Adrenal gland (tissue), 12 donors: ENCODE measurements around the gene FBXO3. TPM values are rescaled to one million over a fixed set of nuclear protein-coding genes. Genes with fewer than 3 reads are reported as not detected.

Source experiments
- DNase-seq, 7 donors: peaks; one replicate each; pipeline ENCODE4 v3.0.0-alpha.2; 2019 to 2020
- H3K27ac ChIP-seq, 5 donors: fragments of 200-600 bp; sonication (generic) in 4 of 5; 1 replicate in 3 of 5; 2 replicates in 2 of 5; pipeline versions ENCODE4 v1.5.1 to v1.8.0; 2016 to 2020; ENCODE audit warnings: mild to moderate bottlenecking in 1 of 5
- H3K27me3 ChIP-seq: fragments of 200-600 bp; 2 replicates; pipeline ENCODE4 v1.8.0; 2021
- H3K36me3 ChIP-seq, 2 donors: fragments of 200-600 bp; replicated peaks in 1 of 2; 1 replicate in 1 of 2; 2 replicates in 1 of 2; pipeline versions ENCODE4 v1.5.1 to v1.8.0; 2018 to 2022
- H3K4me1 ChIP-seq, 2 donors: fragments of 200-600 bp; replicated peaks in 1 of 2; 1 replicate in 1 of 2; 2 replicates in 1 of 2; pipeline versions ENCODE4 v1.5.1 to v1.8.0; 2018 to 2021
- H3K4me3 ChIP-seq, 4 donors: fragments of 200-600 bp; sonication (generic) in 3 of 4; one replicate each; pipeline ENCODE4 v1.5.1; 2016 to 2018
- H3K9me3 ChIP-seq, 3 donors: fragments of 200-600 bp; sonication (generic) in 1 of 3; replicated peaks in 1 of 3; 1 replicate in 2 of 3; 2 replicates in 1 of 3; pipeline versions ENCODE4 v1.5.1 to v1.8.0; 2016 to 2021
- POLR2A ChIP-seq, 2 donors: fragments of 450-650 bp; IDR thresholded peaks; one replicate each; pipeline ENCODE4 v1.6.1; 2017; ENCODE audit warnings: antibody characterized with exemption in 2 of 2, mild to moderate bottlenecking in 2 of 2, moderate library complexity in 1 of 2
- WGBS, 4 donors: extraction: QIAGEN DNeasy Blood & Tissue Kit in 2 of 4; methylation state at CpG; one replicate each; pipeline versions ENCODE4 v1.1.5 to v1.1.7; 2013 to 2017; 5-methylcytosine and 5-hydroxymethylcytosine counted together
- intact Hi-C, 2 donors: fragments of 100-400 bp; cut with DNase I; formaldehyde crosslinking; loops; one replicate each; pipeline versions ENCODE4 v1.14.1 to v1.15.0; 2022 to 2023
- polyA plus RNA-seq, 3 donors: library from polyadenylated mRNA; stranded (reverse); fragments of 200-250 nt in 2 of 3; fragments of 350-450 nt in 1 of 3; fragmentation: Illumina TruSeq in 1 of 3; extraction: RNeasy Lipid Tissue Mini Kit (QIAGEN cat#74804) in 1 of 3; gene quantifications; one replicate each; pipeline ENCODE4 v1.2.3, GENCODE V29; 2013 to 2014
- total RNA-seq, 9 donors: library from RNA; depleted of rRNA in 4 of 9; stranded (reverse); fragments of >200 nt in 4 of 9; fragments of 120-200 nt in 1 of 9; fragmentation: NEBNext Ultra II Directional in 1 of 9; extraction: Animal tissue kit (Norgen Biotek cat#: 25700) in 1 of 9; gene quantifications; one replicate each; pipeline versions ENCODE4 v1.1.0 to v1.2.4, GENCODE V29; 2013 to 2023
- TF ChIP-seq, protein P1 (sequence below), 6 experiments: fragments of 450-650 bp in 4 of 6; fragments of 200-600 bp in 2 of 6; sonication (generic) in 1 of 6; IDR thresholded peaks; 1 replicate in 5 of 6; 2 replicates in 1 of 6; pipeline versions ENCODE4 v1.5.1 to v1.8.0; 2016 to 2021; ENCODE audit warnings: antibody characterized with exemption in 6 of 6, mild to moderate bottlenecking in 2 of 6, moderate library complexity in 1 of 6
- donor health status: healthy with polysubstance abuse.
- donor health status: Bipolar disorder and iron deficiency.
- donor health status: DM: yes; HTN: yes; CAD: no.
- donor health status: DM: no; HTN: no; CAD: no.
- donor health status: DM: no; HTN: no; CAD: no.
- donor health status: DM: yes; HTN: yes; CAD: no.

FBXO3 gene
- total and polyA plus RNA-seq, 12 donors = 20.7 to 59.2 (median 39.3) TPM

DNA sequence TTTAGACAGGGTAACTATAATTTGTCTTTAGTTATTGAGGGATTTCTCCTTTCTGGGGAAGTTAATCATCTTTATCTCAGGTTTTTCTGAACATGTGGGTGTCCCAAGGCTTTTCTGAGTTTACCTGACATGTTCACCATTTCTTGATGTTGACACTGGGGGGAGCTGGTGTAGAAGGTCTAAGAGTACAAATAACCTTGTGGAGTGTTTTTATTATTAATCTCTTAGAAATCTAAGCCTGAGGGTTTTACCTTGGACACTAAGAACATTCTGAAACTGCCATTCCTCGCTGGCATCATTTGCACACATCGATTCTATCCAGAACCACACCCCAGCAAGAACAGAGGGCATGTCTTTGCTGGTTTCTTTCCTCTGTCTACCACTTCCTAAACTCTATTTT lies 58.1 kb downstream of the FBXO3 start:
- intact Hi-C loops = no loop called here

DNA sequence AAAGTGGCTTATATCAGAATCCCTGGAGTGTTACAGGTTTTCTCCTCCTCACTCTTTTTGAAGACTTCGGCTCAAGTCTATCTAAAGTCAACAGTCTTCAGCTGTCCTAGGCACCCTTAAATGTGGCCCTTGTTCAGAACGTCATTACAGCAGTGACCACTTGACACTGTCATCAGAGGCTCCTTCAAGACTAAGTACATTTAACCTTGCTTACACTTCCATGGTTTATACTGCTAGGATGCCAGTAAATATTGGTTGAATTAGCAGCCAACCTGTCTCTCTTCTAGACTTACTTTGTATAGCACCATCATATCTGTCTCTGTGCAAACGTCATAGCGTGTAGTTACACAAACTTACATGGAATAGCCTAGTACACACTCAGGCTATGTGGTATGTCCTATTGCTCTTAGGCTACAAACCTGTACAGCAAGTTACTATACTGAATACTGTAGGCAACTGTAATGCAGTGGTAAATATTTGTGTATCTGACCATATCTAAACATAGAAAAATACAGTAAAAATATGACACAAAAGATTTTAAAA lies 60.4 kb downstream of the FBXO3 start:
- H3K36me3 ChIP-seq = peaks cover 0 to 52% of the 10 kb centered on the region in 2 donors

More for the DNA sequence above, 58.1 kb downstream of the FBXO3 start:
- Histone ChIP-seq H3K9me3 (no peaks in the 10 kb centered on the region), H3K36me3 (peaks cover 0 to 61% of the 10 kb centered on the region in 2 donors), H3K4me3 (no peak overlapping the region), H3K4me1 (peaks cover 0 to 18% of the 10 kb centered on the region in 2 donors), H3K27ac (peak overlapping the region in 1 of 5 donors; percentile 3), H3K27me3 (no peaks in the 10 kb centered on the region)
- TF ChIP-seq POLR2A (IDR thresholded peaks at IDR 0.05) = no peak
- TF ChIP-seq, protein P1, sequence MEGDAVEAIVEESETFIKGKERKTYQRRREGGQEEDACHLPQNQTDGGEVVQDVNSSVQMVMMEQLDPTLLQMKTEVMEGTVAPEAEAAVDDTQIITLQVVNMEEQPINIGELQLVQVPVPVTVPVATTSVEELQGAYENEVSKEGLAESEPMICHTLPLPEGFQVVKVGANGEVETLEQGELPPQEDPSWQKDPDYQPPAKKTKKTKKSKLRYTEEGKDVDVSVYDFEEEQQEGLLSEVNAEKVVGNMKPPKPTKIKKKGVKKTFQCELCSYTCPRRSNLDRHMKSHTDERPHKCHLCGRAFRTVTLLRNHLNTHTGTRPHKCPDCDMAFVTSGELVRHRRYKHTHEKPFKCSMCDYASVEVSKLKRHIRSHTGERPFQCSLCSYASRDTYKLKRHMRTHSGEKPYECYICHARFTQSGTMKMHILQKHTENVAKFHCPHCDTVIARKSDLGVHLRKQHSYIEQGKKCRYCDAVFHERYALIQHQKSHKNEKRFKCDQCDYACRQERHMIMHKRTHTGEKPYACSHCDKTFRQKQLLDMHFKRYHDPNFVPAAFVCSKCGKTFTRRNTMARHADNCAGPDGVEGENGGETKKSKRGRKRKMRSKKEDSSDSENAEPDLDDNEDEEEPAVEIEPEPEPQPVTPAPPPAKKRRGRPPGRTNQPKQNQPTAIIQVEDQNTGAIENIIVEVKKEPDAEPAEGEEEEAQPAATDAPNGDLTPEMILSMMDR (IDR thresholded peaks at IDR 0.05) = peak in 5 of 6 experiments; percentile 28 to 46 (median 42)
- 31 to 47% (median 36%) methylated on average over 2 of the region's 2 CpGs for WGBS, 4 donors
- peak in 3 of 7 donors; percentile 22 to 53 (median 43) for DNase-seq

DNA sequence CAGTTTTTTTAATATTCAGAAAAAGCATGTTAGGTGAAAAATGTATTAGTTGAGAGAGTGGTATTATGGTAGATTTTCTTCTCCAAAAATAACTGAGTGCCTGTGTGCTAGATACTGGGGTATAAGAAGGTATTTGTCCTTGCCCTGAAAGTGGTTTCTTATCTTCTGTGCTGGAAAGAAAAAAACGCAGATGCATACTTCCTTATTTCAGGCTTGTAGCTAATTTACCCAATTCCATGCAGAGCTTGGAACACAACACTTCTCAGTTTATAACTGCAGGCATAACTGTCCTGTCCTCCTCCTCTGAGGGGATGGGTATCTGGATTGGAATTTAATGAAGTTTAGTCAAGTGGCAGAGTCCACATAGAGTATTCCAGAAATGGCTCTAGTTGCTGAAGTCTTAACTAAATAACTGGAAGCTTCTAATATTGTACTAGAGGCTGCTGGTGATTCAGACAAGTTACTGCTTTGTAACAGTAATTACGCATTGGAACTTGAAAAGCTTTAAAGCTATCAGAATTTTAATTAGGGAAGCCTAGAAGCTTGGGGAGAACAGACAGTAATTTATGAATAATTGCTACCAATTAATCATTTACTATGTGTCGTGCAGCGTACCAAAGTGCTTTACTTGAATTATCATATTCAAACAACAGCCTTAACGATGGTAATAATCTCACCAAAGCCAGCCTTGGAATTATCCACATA lies 61.0 kb downstream of the FBXO3 start:
- Histone ChIP-seq H3K4me1 (peaks cover 0 to 18% of the 10 kb centered on the region in 2 donors), H3K27me3 (no peaks in the 10 kb centered on the region), H3K36me3 (peaks cover 0 to 52% of the 10 kb centered on the region in 2 donors), H3K27ac (no peak overlapping the region), H3K9me3 (no peaks in the 10 kb centered on the region), H3K4me3 (no peak overlapping the region)
- TF ChIP-seq, protein P1 (IDR thresholded peaks at IDR 0.05) = no peak
- no peak for TF ChIP-seq POLR2A (IDR thresholded peaks at IDR 0.05)
- 64 to 67% (median 65%) methylated on average over 5 of the region's 5 CpGs for WGBS, 4 donors
- no peak for DNase-seq
- intact Hi-C loops = no loop called here

More for the DNA sequence above, 60.4 kb downstream of the FBXO3 start:
- TF ChIP-seq, protein P1 (IDR thresholded peaks at IDR 0.05) = no peak
- no peak for TF ChIP-seq POLR2A (IDR thresholded peaks at IDR 0.05)
- DNase-seq = no peak
- Histone ChIP-seq H3K27me3 (no peaks in the 10 kb centered on the region), H3K9me3 (no peaks in the 10 kb centered on the region), H3K27ac (no peak overlapping the region), H3K4me1 (peaks cover 0 to 18% of the 10 kb centered on the region in 2 donors), H3K4me3 (no peak overlapping the region)
- intact Hi-C loops = no loop called here
- WGBS, 4 donors = 78 to 88% (median 80%) methylated on average over 4 of the region's 4 CpGs

DNA sequence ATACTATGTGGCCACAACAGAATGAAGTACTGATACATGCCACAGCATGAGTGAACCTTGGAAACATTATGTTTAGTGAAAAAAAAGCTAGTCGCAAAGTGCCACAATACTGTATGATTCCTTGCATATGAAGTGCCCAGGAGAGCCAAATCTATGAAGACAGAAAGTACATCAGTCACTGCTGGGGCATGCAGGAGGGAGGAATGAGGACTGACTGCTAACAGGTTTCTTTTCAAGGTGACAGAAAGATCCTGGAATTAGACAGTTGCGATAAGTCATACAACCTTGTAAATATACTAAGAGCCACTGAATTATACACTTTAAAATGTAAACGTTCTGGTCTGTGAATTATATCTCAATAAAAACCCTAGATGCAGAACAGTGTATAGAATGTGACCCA lies 61.9 kb downstream of the FBXO3 start:
- Histone ChIP-seq H3K27ac (no peak overlapping the region), H3K9me3 (no peaks in the 10 kb centered on the region), H3K4me1 (peaks cover 0 to 18% of the 10 kb centered on the region in 2 donors), H3K27me3 (no peaks in the 10 kb centered on the region), H3K36me3 (peaks cover 0 to 48% of the 10 kb centered on the region in 2 donors), H3K4me3 (no peak overlapping the region)
- intact Hi-C loops = no loop called here
- TF ChIP-seq POLR2A (IDR thresholded peaks at IDR 0.05) = no peak
- no peak for DNase-seq
- 55 to 64% (median 62%) methylated on average over 3 of the region's 3 CpGs for WGBS, 4 donors
